Mucosa of descending colon (tissue), 3 donors: ENCODE measurements around the gene DCAF5. TPM values are rescaled to one million over a fixed set of nuclear protein-coding genes. Genes with fewer than 3 reads are reported as not detected.

Source experiments
- ATAC-seq: fragments of 200-7000 bp; cut with Tn5 transposase; one replicate; pipeline ENCODE4 v1.9.1; 2020; ENCODE audit warnings: mild to moderate bottlenecking, moderate library complexity
- DNase-seq, 3 donors: peaks; one replicate each; pipeline ENCODE4 v3.0.0-alpha.2; 2020
- H3K36me3 ChIP-seq: fragments of 200-600 bp; one replicate; pipeline ENCODE4 v1.8.0; 2021; ENCODE audit warnings: low read depth, mild to moderate bottlenecking
- H3K4me1 ChIP-seq: fragments of 200-600 bp; one replicate; pipeline ENCODE4 v1.8.0; 2021; ENCODE audit warnings: low read depth, mild to moderate bottlenecking
- H3K4me3 ChIP-seq: fragments of 200-600 bp; one replicate; pipeline ENCODE4 v1.8.0; 2021; ENCODE audit warnings: mild to moderate bottlenecking
- H3K9me3 ChIP-seq: fragments of 200-600 bp; one replicate; pipeline ENCODE4 v1.8.0; 2021; ENCODE audit warnings: mild to moderate bottlenecking
- CTCF ChIP-seq: fragments of 200-600 bp; IDR thresholded peaks from one replicate; pipeline ENCODE4 v1.8.0; 2022; ENCODE audit warnings: antibody characterized with exemption, mild to moderate bottlenecking
- intact Hi-C, 2 donors: fragments of 100-400 bp; cut with DNase I in 1 of 2; cut with micrococcal nuclease in 1 of 2; formaldehyde crosslinking; loops; one replicate each; pipeline versions ENCODE4 v1.11.0 to v1.11.1; 2022; cut with DNase I, micrococcal nuclease
- total RNA-seq, 3 donors: library from RNA; stranded (reverse); fragmentation: NEBNext Ultra II Directional in 2 of 3; extraction: Animal tissue kit (Norgen Biotek cat#: 25700) in 2 of 3; gene quantifications; one replicate each; pipeline versions ENCODE4 v1.2.1 to v1.2.4, GENCODE V29; 2021 to 2023
- donor health status: DM: no; HTN: no; CAD: no; lungs with moderate emphysema.
- donor health status: DM: no; HTN: no; CAD: no.
- donor health status: DM: no; HTN: yes; CAD: no.

Gene DCAF5
- total RNA-seq, 3 donors from 2014 or later = 36.4 to 71.4 (median 46.9) TPM

- DNase-seq (no peak), ATAC-seq (no peak)
- H3K4me3 ChIP-seq = no peak overlapping the region
- no peaks in the 10 kb centered on the region for H3K36me3 ChIP-seq
- H3K4me1 ChIP-seq = peaks cover 23% of the 10 kb centered on the region
- intact Hi-C loops = no loop called here
- H3K9me3 ChIP-seq = no peaks in the 10 kb centered on the region
- no peak for TF ChIP-seq CTCF
Observed at GRCh38 chr14:69041783-69042182, 111.1 kb downstream of the DCAF5 start.

GRCh38 chr14:69040353-69040752 is 112.6 kb downstream of the DCAF5 start:
- no peaks in the 10 kb centered on the region for H3K36me3 ChIP-seq
- intact Hi-C loops = no loop called here
- TF ChIP-seq CTCF = no peak
- peaks cover 20% of the 10 kb centered on the region for H3K4me1 ChIP-seq
- no peak for DNase-seq
- H3K4me3 ChIP-seq = no peak overlapping the region
- ATAC-seq = no peak
- no peaks in the 10 kb centered on the region for H3K9me3 ChIP-seq

GRCh38 chr14:69039288-69039628 is 113.7 kb downstream of the DCAF5 start:
- H3K4me1 ChIP-seq = peaks cover 20% of the 10 kb centered on the region
- no peaks in the 10 kb centered on the region for H3K36me3 ChIP-seq
- ATAC-seq (no peak), DNase-seq (no peak)
- no peak overlapping the region for H3K4me3 ChIP-seq
- intact Hi-C loops = loop anchor here in 1 of 2 donors (10.0 kb wide), 1 partner anchor 54 kb away; no protein-coding TSS in a partner anchor
- no peaks in the 10 kb centered on the region for H3K9me3 ChIP-seq
- no peak for TF ChIP-seq CTCF

- Histone ChIP-seq H3K4me1 (peaks cover 15% of the 10 kb centered on the region), H3K36me3 (no peaks in the 10 kb centered on the region), H3K9me3 (no peaks in the 10 kb centered on the region), H3K4me3 (no peak overlapping the region)
- ATAC-seq (no peak), DNase-seq (no peak)
- intact Hi-C loops = loop anchor here in 1 of 2 donors (10.0 kb wide), 1 partner anchor 54 kb away; no protein-coding TSS in a partner anchor
- no peak for TF ChIP-seq CTCF
Observed at GRCh38 chr14:69038455-69039287, 114.2 kb downstream of the DCAF5 start.

GRCh38 chr14:69037790-69038454 is 115.0 kb downstream of the DCAF5 start:
- intact Hi-C loops = loop anchor here in 1 of 2 donors (10.0 kb wide), 1 partner anchor 53 kb away; no protein-coding TSS in a partner anchor
- TF ChIP-seq CTCF = no peak
- peaks cover 10% of the 10 kb centered on the region for H3K4me1 ChIP-seq
- no peaks in the 10 kb centered on the region for H3K9me3 ChIP-seq
- no peaks in the 10 kb centered on the region for H3K36me3 ChIP-seq
- DNase-seq (no peak), ATAC-seq (no peak)
- no peak overlapping the region for H3K4me3 ChIP-seq
